Measurements from ENCODE around the gene SCNN1G.

DNA sequence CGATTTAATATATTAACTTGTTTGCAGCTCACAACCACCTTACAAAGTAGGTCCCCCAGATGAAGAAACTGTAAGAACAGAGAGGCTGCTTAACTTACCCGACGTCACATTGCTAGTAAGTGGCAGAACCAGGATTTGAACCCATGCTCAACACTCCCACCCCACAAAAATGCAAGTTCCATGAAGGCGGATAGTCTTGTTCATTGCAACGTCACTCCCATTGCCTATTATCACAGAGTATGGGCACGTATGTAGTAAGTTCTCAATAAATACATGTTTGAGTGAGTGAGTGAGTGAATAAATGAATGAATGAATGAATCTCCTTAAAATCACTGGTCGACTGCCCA, 34.4 kb upstream of the SCNN1G start:
- TF ChIP-seq CTCF (conservative IDR thresholded peaks at IDR 0.05; ENCODE audit: low read depth, low read length) (no peak), POLR2A (IDR thresholded peaks at IDR 0.05; ENCODE audit: low read depth, low read length) (no peak)

Measured in IMR-90 (cell line).